Left renal cortex interstitium (tissue), 4 donors: ENCODE results near the gene ATXN1. TPM values are rescaled to one million over a fixed set of nuclear protein-coding genes. Genes with fewer than 3 reads are reported as not detected.

ENCODE experiments used
- DNase-seq, 4 donors: peaks; one replicate each; pipeline ENCODE4 v3.0.0-alpha.2; 2013; ENCODE audit warnings: low read depth in 4 of 4, low spot score in 2 of 4, missing footprints in 1 of 4
- polyA plus RNA-seq, 4 donors: library from polyadenylated mRNA; unstranded; fragments of 120-200 nt; gene quantifications; one replicate each; pipeline ENCODE4 v1.2.1, GENCODE V29; 2013; ENCODE audit not compliant: insufficient read length in 4 of 4

The ATXN1 gene
- polyA plus RNA-seq, 4 donors, result 17.0 to 23.0 (median 19.4) TPM

- no peak for DNase-seq
These were observed 166.4 kb downstream of the ATXN1 start for GRCh38 chr6:16594849-16595248.

GRCh38 chr6:16592223-16592911 is 168.9 kb downstream of the ATXN1 start:
- no peak for DNase-seq

DNA sequence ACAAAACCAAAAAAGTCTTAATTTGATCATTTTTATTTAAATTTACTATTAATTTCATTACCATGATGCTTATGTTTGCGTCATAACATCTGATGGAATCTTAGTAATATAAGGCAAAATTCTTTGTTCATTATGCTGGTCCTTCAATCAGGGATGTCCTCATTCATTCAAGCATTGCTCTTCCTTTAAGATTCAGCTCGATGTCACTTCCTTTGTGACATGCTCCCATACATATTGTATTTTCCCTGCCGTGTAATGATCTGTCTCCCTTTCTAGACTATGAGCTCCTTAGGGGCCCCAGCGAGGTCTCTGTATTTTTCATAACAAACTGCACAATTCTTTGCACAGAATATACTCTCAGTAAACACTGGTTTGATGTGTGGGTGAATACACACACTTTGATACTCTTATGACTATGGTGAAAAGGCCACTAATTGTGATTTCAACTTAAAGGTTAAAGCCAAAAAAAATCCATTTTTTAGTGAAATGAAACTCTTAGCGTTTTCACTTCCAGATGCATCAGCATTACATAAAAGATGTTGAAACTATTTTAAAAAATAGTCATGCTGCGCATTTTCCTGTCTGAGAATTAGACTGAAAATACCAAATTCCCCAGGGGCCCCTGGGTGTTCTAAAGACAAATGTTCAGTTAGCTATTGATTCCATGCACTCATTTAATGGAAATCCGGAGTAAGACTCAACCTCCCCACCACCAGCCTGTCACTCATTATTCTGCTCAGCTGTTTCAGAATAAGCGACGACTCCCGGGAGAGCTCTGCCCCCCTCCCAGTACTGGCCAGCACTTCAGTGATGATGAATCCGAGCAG is 169.7 kb downstream of the ATXN1 start:
- no peak for DNase-seq

- DNase-seq, result no peak
These were observed 175.5 kb downstream of the ATXN1 start for GRCh38 chr6:16585805-16586204.

DNA sequence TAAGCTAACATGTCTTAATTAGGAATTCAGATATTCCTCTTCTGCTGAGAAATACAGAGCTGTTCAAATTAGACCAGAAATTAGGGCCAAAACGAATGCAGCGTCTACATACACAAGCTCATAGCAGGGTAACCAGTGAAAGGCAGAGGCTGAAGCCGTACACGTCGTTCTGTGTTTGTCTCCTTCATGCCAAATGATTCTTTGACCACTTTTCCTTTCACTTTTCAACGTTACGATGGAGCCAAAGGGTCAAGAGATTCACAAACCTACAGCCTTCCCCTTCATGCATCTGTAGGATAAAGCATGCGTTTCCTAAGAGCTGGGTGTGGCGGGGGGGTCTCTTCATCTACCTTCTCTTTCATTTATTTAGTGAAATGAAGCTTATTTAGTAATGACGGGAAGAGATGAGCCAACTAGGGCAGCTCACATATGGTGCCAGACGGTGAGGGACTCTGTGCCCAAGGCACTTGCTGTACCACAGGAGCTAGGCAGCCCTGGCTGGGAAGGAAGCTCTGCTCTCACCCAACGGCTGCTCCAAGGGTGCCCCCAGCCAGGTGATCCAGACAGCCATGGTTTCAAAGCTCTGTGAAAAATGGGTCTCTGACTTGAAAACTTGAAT is 178.0 kb downstream of the ATXN1 start:
- DNase-seq, result no peak

DNA sequence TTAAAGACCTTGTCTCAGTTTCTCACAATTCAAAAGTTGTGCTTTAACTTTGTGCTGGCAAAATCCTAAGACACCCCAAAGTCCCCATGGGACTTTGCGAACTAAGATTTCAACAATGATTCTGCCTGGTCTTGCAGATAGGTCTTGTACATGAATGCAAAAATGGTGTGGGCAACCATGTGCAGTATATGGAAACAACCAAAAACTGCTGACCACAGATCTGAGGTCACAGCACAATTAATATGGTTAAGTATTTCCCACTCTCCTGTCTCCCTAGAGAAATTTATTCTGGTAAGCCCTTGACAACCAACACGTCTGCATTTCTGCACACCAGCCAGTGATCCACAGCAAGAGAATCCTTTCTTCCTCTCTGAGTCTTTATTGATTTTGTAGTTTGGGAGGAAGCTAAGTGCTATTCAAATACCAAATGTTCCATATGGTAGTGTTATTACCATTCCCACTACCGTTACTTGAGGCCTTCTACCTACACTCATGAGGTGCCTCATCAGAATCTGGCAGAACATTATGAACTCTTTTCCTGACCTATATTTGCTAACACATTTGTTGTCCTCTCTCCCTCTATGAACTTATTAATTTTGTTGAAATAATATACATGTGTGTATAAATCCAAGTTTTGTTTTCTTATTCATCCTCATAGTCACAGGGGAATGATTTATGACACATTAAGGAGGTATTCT is 178.7 kb downstream of the ATXN1 start:
- DNase-seq, result no peak

DNA sequence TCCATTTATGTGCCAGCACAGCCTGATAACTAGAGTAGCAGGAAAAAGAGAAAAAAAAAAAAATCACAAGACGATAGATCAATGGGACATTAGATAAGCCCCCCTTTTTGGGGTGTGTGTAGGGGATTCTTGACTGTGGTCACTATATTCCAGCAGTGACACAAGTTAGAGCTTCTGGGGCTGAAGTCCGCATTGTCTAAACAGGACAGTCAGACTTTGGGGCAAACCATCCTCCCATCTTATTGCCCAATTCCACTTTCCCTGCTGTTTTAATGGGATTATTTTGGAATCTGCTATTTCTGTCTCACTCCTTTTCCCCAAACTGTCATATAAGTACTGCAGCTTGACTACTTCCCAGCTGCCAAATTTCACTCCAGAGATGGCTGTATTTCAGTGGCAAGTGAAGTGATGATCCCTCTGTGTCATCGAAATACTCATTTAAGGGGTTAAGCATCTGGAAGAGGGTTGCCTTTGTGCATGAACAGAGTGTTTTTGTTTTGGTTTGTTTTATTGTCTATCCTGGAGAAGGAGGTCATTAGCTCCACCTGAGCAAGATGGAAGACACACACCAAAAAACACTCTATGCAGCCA is 182.5 kb downstream of the ATXN1 start:
- no peak for DNase-seq

DNA sequence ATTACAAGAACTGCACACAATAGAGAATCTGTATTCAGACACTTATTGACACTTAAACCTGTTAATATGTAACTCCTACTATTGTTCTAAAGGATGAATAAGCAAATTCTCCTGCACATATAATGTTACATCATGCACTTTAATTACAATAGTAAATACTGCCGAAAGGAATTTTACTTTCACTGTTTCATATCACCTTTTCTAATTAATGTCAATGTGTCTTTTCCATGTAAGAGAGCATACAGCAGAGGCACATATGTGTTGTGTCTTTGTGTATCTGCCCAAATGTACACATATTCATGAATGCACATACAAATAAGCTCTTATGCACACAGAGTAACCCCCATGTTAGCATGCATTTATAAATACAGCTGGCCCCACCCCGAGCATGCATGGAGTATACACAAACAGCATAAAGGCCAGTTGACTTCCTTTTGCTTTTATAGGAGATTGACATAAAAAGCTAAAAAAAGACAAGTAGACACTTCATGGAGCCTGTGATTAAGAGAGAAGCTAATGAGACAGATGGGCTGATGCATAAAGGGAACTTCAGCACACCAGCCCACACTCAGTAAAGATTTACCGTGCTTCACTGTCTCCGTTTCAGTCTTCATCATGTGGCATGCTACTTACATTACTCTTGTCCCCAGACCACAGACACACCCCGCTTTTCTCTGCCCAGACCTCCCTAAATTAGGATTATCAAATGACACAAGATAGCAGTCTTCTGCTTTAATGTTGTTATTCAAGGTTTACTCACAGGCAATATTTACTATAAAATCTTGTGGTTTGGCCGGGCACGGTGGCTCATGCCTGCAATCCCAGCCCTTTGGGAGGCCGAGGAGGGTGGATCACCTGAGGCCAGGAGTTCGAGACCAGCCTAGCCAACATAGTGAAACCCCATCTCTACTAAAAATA is 184.6 kb downstream of the ATXN1 start:
- no peak for DNase-seq

DNA sequence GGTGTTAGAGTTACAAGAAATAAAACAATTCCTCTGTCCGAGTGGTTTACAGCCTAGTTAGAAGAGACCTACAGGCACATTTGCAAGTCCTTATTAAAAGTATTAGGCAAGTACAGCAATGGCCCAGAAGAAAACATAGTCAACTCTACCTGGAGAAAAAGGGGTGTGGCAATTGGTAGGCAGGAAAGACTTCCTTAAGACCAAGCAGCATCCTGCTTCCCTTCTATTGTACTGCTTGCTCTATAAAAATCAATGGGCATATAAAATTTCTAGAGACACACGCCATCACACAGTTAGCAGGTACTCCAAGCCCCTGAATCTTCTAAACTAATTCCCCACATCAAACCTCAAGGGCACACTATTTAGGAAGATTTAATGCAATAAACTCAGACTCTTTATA is 185.6 kb downstream of the ATXN1 start:
- no peak for DNase-seq

- DNase-seq, result no peak
These were observed 188.3 kb downstream of the ATXN1 start for GRCh38 chr6:16572943-16573342.

GRCh38 chr6:16572317-16572716 is 188.9 kb downstream of the ATXN1 start:
- no peak for DNase-seq

DNA sequence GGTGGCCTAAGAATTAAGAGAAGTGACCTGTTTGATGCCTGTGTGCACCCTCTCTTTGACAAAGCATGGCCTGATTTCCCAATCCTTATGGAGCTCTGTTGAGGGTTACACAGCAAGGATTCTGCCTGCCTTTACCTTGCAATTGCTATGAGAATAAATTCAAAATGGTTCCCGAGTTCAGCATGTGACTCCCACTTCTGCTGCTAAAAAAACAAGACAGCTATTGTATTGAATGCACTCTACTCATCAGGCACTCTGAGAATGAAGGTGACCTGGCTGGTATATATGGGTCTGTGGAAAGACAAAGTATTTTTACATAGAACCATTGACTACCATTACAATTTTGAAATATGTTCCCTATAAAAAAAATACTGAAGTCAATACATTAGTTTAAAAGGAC is 190.3 kb downstream of the ATXN1 start:
- no peak for DNase-seq

- DNase-seq, result no peak
These were observed 191.1 kb downstream of the ATXN1 start for GRCh38 chr6:16570221-16570553.

GRCh38 chr6:16568128-16568527 is 193.1 kb downstream of the ATXN1 start:
- no peak for DNase-seq

DNA sequence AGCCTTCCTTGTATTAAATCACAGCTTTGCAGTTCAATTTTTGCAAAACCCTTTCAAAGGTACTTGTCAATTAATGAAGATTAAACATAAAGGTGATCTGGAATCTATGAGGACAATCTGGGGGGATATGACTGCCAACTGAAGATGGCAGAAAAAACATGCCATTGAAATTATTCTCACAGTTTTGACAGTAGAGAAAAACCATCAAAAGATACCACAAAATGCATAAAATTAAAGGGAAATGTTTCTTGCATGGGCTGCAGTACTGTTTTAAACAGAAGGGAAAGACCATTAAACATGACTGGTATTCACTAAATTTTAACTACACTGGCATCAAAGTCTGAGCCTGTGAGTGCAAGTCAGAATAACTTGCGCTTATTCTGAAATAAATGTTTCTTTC is 194.2 kb downstream of the ATXN1 start:
- no peak for DNase-seq

- DNase-seq, result no peak
These were observed 196.8 kb downstream of the ATXN1 start for GRCh38 chr6:16564436-16564835.

DNA sequence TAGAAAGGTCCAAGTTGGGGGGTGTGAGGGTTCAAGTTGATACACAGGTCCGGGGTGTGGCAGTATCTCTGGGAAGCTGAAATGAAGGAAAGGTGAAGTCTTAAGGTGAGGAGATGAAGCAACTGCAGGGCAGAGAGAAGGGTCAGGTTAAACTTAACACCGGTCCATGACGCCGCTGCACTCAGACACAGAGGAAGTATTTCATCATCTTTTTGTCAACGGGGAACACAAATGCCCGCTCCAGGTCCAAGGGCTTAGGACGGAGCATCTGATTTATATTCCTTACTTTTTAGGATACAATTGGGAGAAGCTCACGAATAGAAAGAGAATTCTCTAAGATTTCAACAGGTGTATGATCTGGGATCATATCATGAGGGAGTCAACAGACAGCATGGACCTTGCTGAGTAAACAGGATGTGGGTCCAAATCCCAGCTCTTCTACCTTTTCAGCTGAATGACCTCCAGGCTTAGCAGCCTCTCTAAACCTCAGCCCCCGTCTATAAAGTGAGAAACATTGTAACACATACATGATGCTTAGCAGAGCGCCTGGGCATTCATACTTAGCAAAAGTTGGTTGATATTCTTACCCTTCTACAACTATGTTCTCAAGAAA is 197.5 kb downstream of the ATXN1 start:
- no peak for DNase-seq

DNA sequence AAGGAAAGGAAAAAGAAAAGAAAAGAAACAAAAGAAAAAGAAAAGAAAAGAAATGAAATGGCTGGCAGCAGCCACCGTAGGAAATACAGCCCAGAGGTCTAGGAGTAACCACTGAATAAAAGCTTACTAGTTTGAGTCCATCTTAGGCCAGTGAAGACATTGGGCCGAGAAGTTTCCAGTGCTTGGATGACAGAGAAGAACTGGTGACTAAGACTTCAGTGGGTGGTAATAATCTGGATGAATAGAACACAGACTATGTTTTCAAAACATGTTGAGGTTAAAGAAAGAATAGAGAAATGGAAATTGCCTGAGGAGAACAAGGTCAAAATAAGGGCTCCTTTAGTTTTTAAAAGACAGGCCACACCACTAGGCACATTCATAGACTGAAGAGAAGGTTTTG is 198.8 kb downstream of the ATXN1 start:
- no peak for DNase-seq

GRCh38 chr6:16559071-16559470 is 202.2 kb downstream of the ATXN1 start:
- DNase-seq, result no peak
